NCI-H2107 (cell line): ENCODE data around the gene CAMKV.
"Not testable (repeated sequence)": the region's sequence is repeated elsewhere in the genome, so short reads cannot be mapped to it uniquely, and the experiment has no call there.

Experiments
- DNase-seq: peaks from one replicate; lab custom pipeline; 2025; lab: John Stamatoyannopoulos, UW

Gene CAMKV

GRCh38 chr3:49869525-49870126, at the start of gene CAMKV:
TSS of gene CAMKV (minus strand) at chr3:49869906. CDS start at chr3:49862388, 7,518 bp downstream.
- DNase-seq: no peak

GRCh38 chr3:49917806-49918590, 48.3 kb upstream of the CAMKV start:
- DNase-seq: not testable (repeated sequence)

- no peak for DNase-seq
These were observed 47.0 kb upstream of the CAMKV start for GRCh38 chr3:49916686-49917085.

GRCh38 chr3:49914906-49915305, 45.2 kb upstream of the CAMKV start:
- no peak for DNase-seq

- DNase-seq: no peak
These were observed 43.2 kb upstream of the CAMKV start for GRCh38 chr3:49912881-49913281.

- no peak for DNase-seq
These were observed 41.9 kb upstream of the CAMKV start for GRCh38 chr3:49911611-49912010.

GRCh38 chr3:49911124-49911420, 41.4 kb upstream of the CAMKV start:
- no peak for DNase-seq

- DNase-seq: no peak
These were observed 40.9 kb upstream of the CAMKV start for GRCh38 chr3:49910409-49911123.

- no peak for DNase-seq
These were observed 38.9 kb upstream of the CAMKV start for GRCh38 chr3:49908373-49909199.

GRCh38 chr3:49906073-49906743, 36.5 kb upstream of the CAMKV start:
- peak; percentile 15 for DNase-seq

GRCh38 chr3:49904448-49904847, 34.7 kb upstream of the CAMKV start:
- not testable (repeated sequence) for DNase-seq

- DNase-seq: no peak
These were observed 34.0 kb upstream of the CAMKV start, which contains the start of gene MST1R for GRCh38 chr3:49903451-49904424. TSS of gene MST1R (minus strand) at chr3:49903873. CDS start at chr3:49903609, 264 bp downstream.

- DNase-seq: no peak
These were observed 33.0 kb upstream of the CAMKV start for GRCh38 chr3:49902511-49903345.

- no peak for DNase-seq
These were observed 31.9 kb upstream of the CAMKV start for GRCh38 chr3:49901366-49902339.

GRCh38 chr3:49900491-49901153, 30.9 kb upstream of the CAMKV start:
- DNase-seq: no peak

GRCh38 chr3:49899815-49900214, 30.1 kb upstream of the CAMKV start:
- no peak for DNase-seq

- DNase-seq: no peak
These were observed 29.3 kb upstream of the CAMKV start for GRCh38 chr3:49898991-49899390.

- DNase-seq: no peak
These were observed 26.6 kb upstream of the CAMKV start for GRCh38 chr3:49896345-49896744.
